Fibroblast of the aortic adventitia (primary cell): ENCODE data around the gene PPIP5K2. TPM values are rescaled to one million over a fixed set of nuclear protein-coding genes. Genes with fewer than 3 reads are reported as not detected.
"Not testable (repeated sequence)": the region's sequence is repeated elsewhere in the genome, so short reads cannot be mapped to it uniquely, and the experiment has no call there.

Source experiments
- DNase-seq: peaks from one replicate; pipeline ENCODE4 v3.0.0-alpha.2; 2010; ENCODE audit warnings: low read depth
- H3K4me3 ChIP-seq: 2 replicates; pipeline ENCODE4 v1.5.1; 2011; ENCODE audit warnings: low read depth, mild to moderate bottlenecking, control low read depth, low read length, moderate library complexity
- CTCF ChIP-seq: IDR thresholded peaks from 2 replicates; pipeline ENCODE4 v1.5.1; 2011; ENCODE audit warnings: mild to moderate bottlenecking, low read length, control low read depth, inconsistent platforms; ENCODE audit not compliant: insufficient read depth
- total RNA-seq: library from RNA; depleted of rRNA; stranded (reverse); fragments of >200 nt; gene quantifications from 2 replicates; pipeline ENCODE4 v1.2.3, GENCODE V29; 2012; ENCODE audit warnings: low replicate concordance

Gene PPIP5K2
- total RNA-seq, 1 donor, result 71.9 TPM

- TF ChIP-seq CTCF, result no peak
- DNase-seq, result no peak
These were observed 91.8 kb downstream of the PPIP5K2 start for GRCh38 chr5:103211576-103212561.

GRCh38 chr5:103216137-103216536 lies 96.0 kb downstream of the PPIP5K2 start:
- no peak for DNase-seq
- H3K4me3 ChIP-seq, result no peak overlapping the region
- no peak for TF ChIP-seq CTCF

More at GRCh38 chr5:103211576-103212561, 91.8 kb downstream of the PPIP5K2 start:
- no peak overlapping the region for H3K4me3 ChIP-seq

- no peak for TF ChIP-seq CTCF
- DNase-seq, result no peak
- H3K4me3 ChIP-seq, result no peak overlapping the region
These were observed 96.6 kb downstream of the PPIP5K2 start for GRCh38 chr5:103216697-103217096.

GRCh38 chr5:103217101-103217500 lies 97.0 kb downstream of the PPIP5K2 start:
- DNase-seq, result peak; percentile 23
- TF ChIP-seq CTCF, result no peak
- no peak overlapping the region for H3K4me3 ChIP-seq

- H3K4me3 ChIP-seq, result no peak overlapping the region
- no peak for TF ChIP-seq CTCF
- peak; percentile 94 for DNase-seq
These were observed 98.1 kb downstream of the PPIP5K2 start for GRCh38 chr5:103218164-103218563.

- H3K4me3 ChIP-seq, DNase-seq: not testable (repeated sequence)
These were observed 99.0 kb downstream of the PPIP5K2 start for GRCh38 chr5:103219074-103219473.

GRCh38 chr5:103223031-103223955 lies 103.2 kb downstream of the PPIP5K2 start:
- DNase-seq, result no peak
- no peak for TF ChIP-seq CTCF
- H3K4me3 ChIP-seq, result no peak overlapping the region
